ENCODE measurements around the gene DDX47.
"Not testable (repeated sequence)": the region's sequence is repeated elsewhere in the genome, so short reads cannot be mapped to it uniquely, and the experiment has no call there.

Gene DDX47

DNA sequence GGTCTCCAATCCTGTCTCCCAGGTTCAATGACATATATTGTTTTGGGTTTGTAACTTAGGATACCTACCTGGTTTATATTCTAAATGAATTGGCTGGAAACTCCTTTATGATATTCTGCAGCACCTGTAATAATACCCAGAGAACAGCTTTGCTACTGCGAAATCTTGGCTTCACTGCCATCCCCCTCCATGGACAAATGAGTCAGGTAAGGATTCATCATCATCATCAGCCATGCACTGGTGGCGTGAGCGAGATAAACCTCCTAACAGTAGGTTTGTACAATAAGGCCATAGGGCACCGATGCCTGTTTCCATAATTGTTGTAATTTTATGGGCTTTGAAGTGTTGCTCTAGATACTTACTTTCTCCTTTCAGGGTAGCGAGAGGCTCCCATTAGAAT lies 10.7 kb downstream of the DDX47 start:
- no peak for DNase-seq

DNA sequence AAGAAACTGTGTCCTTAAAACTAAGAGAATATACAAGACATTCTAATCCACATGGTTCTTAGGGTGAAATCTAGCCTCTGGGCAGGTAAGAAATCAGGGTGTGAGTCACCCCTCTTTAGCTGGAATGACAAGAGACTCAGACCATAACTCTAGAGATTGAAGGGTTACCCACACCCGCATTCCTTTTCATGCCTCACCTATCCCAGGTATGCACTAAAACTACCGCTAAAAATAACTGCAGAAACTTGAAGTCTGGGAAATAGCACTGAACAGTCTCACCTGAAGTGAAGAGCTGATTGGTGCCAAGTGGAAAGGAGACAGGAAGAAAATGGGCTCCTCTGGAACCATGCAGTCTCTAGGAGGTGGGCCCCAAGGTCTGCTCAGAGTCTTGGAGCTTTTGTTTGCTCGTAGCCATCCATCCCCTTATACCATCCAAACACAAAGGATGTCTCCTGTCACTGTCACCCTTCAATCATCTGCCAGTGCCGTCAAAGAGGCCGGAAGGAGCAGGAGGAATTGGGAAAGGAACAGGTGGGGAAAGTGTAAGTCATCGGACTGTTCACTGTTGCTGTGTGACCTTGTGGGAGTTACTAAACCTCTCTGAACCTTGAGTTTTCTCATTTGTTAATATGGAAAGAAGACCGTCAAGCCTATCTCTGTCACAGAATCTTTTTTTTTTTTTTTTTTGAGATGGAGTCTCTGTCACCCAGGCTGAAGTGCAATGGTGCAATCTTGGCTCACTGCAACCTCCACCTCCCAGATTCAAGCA lies 22.4 kb downstream of the DDX47 start:
- peak; percentile 82 for DNase-seq

GRCh38 chr12:12836571-12836970 lies 23.4 kb downstream of the DDX47 start:
- no peak for DNase-seq

DNA sequence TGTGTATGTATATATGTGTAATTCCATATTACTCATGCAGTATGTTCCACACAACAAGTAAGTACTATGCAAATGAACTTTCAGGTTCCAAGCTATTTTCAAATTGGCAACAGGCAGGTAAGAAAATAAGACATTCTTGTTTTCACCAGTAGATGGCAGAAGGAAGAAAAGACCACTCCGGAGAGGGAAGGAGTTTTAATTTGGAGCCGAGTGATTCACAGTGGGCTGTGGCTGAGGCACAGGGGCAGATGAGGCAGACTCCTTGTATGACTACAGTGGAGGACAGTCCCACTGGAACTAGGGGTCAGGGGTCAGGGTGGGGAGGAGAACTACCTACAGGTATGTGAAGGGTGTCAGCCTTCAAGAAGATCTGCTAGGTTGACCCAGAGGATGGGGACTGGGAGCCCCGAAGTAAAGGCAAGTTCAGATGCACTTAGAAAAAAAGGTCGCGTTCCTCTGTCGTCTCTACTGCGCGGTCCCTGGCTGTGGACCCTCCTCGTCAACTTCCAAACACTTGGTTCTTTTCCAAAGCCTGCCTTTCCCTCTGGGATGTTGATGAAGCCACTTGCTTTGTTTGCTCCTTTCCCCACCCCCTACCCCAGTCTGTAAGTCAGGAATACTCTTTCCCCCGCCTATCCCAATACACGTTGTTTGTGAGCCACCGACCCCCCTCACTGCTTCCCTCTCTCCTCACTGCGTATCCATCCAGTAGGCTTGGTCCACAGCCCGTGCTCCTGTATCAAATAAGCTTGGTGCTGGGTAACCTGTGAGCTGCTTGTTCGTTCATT lies 24.1 kb downstream of the DDX47 start:
- peak; percentile 89 for DNase-seq

DNA sequence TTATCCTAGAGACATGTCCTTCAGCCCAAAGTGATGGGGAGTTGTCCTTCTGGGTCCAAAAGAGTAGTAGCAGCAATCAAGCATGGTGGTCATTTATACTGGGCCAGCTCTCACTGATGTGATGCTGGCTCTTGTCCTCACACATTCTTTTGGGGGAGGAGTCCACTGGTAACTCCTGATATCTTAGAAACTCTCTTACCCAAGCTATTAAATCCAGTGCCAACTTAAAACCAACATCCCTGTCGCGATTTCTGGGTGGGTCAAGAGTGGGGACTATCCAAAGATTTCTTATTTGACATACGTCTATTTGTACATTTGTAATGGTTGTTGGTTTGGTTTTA lies 24.6 kb downstream of the DDX47 start:
- no peak for DNase-seq

DNA sequence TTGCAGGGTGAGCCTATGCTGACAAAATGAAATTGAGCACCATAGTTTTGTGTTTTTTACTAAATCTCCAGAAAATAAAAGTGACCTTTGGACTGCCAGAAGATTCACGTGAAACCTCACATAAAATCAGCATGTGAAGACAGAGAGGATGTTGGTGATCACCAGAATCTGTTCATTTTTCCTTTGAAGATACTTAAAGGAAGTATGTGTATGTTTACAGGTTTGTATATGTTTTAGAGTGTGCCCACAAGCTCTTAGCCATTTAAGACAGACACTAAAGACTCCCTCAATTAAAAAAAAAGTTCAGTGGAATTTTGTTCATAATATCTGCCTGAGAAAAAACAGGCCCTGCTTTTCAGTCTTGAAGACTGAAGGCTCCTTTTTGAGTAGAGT lies 25.9 kb downstream of the DDX47 start:
- no peak for DNase-seq

DNA sequence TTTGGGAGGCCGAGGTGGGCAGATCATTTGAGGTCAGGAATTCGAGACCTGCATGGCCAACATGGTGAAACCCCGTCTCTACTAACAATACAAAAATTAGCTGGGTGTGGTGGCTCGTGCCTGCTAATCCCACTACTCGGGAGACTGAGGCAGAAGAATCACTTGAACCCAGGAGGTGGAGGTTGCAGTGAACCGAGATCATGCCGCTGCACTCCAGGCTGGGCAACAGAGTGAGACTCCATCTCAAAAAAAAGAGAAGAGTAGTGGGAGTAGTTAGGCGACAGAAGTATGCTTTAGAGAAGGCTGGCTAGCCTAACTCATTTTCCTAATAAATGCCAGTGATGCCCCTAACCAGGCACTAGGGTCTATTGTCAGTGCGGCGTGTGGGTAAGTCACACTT lies 26.3 kb downstream of the DDX47 start:
- DNase-seq = not testable (repeated sequence)

DNA sequence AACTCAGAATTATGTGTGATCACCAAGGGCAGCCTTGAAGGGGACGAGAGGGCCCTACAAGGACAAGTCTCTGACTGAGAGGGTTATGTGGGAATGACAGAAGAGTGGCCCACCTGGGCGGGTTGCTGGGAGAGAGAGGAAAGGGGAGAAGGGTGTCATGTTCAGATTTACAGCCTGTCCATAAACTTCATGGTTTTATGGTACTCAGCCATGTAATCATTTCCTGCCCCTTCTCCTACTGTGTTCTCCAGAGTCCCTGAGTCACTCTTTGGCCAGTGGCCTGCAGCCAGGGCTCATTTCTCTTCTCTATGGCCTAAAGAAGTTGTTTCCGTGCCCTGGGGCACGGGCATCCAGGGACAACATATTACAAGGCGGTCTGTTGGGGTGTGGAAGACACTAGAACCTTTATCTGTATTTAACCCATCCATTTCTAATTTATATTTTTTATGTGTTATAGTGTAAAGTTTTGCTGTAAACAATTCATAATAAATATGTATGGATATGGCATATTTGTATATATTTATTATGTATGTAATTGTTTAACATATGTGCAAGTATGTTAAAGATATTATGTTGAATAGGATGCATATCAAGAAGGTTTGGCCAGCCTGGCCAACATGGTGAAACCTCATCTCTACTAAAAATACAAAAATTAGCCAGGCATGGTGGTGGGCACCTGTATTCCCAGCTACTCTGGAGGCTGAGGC lies 26.9 kb downstream of the DDX47 start:
- DNase-seq = peak; percentile 84

GRCh38 chr12:12840580-12840899 lies 27.4 kb downstream of the DDX47 start:
- no peak for DNase-seq

DNA sequence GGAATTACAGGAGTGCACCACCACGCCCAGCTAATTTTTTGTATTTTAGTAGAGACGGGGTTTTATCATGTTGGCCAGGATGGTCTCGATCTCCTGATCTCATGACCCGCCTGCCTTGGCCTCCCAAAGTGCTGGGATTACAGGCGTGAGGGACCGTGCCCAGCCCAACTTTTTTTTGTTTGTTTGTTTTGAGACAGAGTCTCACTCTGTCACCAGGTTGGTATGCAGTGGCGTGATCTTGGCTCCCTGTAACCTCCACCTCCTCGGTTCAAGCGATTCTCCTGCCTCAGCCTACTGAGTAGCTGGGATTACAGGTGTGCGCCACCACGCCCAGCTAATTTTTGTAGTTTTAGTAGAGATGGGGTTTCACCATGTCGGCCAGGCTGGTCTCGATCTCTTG lies 28.3 kb downstream of the DDX47 start:
- DNase-seq = peak; percentile 56

DNA sequence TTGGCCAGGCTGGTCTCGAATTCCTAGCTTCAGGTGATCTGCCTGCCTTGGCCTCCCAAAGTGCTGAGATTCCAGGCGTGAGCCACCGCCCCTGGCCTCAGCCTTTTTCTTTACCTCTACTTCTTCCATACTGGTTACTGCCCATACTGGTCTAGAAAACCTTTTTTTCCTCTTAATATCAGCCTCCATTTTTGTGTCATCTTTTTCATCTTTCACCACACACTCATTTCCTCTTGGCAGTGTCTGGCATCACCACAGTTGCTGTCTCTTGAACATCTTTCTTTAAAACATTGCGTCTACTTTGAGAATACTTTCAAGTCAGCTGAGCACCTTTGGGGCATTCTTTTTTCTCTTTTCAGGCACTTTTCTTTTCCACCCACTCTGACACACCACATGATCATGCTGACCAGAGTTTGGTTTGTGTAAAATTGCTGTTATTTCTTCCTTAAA lies 32.7 kb downstream of the DDX47 start:
- no peak for DNase-seq

DNA sequence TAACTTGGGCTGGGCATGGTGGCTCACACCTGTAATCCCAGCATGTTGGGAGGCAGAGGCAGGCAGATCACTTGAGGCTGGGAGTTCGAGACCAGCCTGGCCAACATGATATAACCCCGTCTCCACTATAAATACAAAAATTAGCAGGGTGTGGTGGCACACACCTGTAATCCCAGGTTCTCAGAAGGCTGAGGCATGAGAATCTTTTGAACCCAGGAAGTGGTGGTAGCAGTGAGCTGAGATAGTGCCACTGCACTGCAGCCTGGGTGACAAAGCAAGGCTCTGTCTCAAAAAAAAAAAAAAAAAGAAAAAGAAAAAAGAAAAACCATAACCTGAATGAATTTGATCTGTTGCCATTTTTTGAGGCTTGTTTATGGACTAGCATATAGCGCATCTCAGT lies 33.6 kb downstream of the DDX47 start:
- not testable (repeated sequence) for DNase-seq

DNA sequence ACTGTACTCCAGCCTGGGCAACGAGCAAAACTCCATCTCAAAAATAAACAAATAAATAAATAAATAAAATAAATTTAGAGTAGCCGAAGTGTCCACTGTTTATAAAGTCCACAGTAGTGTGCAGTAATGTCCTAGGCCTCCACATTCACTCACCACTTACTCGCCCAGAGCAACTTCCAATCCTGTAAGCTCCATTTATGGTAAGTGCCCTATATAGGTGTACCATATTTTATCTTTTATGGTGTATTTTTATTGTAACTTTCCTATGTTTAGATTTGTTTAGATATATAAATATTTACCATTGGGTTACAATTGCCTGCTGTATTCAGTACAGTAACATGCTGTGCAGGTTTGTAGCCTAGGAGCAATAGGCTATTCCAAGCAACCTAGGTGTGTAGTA lies 40.3 kb downstream of the DDX47 start:
- no peak for DNase-seq

DNA sequence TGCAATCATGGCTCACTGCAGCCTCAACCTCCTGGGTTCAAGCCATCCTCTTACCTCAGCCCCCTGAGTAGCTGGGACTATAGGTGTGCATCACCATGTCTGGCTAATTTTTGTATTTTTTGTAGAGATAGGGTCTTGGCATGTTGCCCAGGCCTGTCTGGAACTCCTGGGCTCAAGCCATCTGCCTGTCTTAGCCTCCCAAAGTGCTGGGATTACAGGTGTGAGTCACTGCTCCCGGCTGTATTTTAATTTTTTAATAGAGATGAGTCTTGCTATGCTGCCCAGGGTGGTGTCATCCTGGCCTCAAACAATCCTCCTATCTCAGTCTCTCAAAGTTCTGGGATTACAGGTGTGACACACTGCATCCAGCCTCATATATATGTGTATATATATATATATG lies 46.5 kb downstream of the DDX47 start:
- DNase-seq = no peak

DNA sequence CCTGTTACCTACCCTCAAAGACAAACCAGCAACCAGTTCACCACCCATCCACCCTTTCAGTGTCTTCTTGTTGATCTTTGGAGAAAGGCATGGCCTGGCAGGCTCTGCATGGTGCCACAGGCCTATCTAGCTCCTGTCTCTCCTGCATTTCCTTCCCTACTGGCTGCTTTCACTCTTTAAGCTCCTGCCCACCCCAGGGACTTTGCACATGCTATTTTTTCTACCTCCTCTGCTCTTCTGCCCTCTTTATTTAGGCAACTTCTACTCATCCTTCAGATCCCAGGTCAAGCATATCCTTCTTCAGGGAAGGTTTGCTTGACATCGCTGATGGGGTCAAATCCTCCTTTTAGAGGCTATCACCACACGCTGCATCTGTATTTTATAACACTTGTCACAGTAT lies 51.1 kb downstream of the DDX47 start:
- DNase-seq = no peak

DNA sequence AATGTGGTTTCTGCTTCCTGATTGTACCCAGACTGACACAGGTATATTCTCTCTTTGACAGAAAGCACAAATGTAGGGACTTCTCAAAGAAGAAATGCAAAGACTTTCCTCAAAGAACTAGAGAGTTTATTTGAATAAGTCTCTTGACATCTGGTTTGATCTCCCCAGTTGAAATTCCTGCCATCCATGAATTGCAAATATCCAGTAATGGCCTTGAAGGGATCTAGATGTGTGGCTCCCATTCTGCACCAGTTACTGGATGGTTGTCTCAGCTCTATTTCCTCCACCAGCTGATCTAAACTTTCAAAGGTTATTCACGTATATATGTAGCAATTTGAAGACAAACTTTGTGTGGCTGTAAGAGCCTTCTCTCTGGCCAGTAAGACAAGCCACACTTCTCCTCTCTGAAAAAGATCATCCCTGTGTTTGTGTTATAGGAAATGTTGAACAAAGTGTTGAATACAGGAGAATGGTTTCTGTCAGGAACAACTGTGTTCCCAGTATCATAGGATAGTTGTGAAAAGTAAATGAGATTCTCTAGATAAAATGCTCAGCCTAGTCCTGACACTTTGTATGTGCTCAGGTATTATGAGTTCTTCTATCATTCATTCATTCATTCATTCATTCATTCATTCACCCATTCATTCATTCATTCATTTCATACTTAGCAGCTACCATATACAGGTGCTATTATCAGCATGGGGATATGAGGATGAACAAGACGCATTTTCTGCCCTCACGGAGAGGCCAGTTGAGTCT lies 55.5 kb downstream of the DDX47 start:
- DNase-seq = no peak

GRCh38 chr12:12870465-12870864 lies 57.3 kb downstream of the DDX47 start:
- DNase-seq = peak; percentile 87

GRCh38 chr12:12871587-12872138 lies 58.5 kb downstream of the DDX47 start:
- no peak for DNase-seq

GRCh38 chr12:12872139-12872933 lies 59.2 kb downstream of the DDX47 start:
- DNase-seq = peak; percentile 91

- DNase-seq = no peak
Observed at GRCh38 chr12:12872934-12873275, 59.8 kb downstream of the DDX47 start.

- no peak for DNase-seq
Observed at GRCh38 chr12:12874029-12874428, 60.9 kb downstream of the DDX47 start.

GRCh38 chr12:12875301-12875700 lies 62.2 kb downstream of the DDX47 start:
- not testable (repeated sequence) for DNase-seq

All from islet precursor cell (in vitro differentiated cells).